NCI-H526 (cell line): ENCODE measurements around the gene ABCF2.

Experiments used
- DNase-seq, 2 experiments: peaks; one replicate each; lab custom pipeline; 2025; lab: John Stamatoyannopoulos, UW

Gene ABCF2

GRCh38 chr7:151195616-151196450 is 31.2 kb downstream of the ABCF2 start:
- peak in 1 of 2 experiments; percentile 15 for DNase-seq

GRCh38 chr7:151194188-151194587 is 32.8 kb downstream of the ABCF2 start:
- DNase-seq, result no peak

GRCh38 chr7:151193203-151193978 is 33.6 kb downstream of the ABCF2 start:
- no peak for DNase-seq

- no peak for DNase-seq
These were observed 34.9 kb downstream of the ABCF2 start for GRCh38 chr7:151192002-151192539.

- no peak for DNase-seq
These were observed 35.5 kb downstream of the ABCF2 start for GRCh38 chr7:151191544-151191943.

GRCh38 chr7:151189038-151189437 is 38.0 kb downstream of the ABCF2 start:
- DNase-seq, result no peak

- no peak for DNase-seq
These were observed 38.8 kb downstream of the ABCF2 start for GRCh38 chr7:151188252-151188542.

GRCh38 chr7:151187409-151188251 is 39.4 kb downstream of the ABCF2 start:
- DNase-seq, result no peak

GRCh38 chr7:151186640-151187408 is 40.2 kb downstream of the ABCF2 start, which contains the start of gene ASB10:
Gene ASB10 (minus strand): TSS chr7:151187250. CDS start chr7:151187130, 120 bp downstream.
- DNase-seq, result no peak

- DNase-seq, result no peak
These were observed 41.0 kb downstream of the ABCF2 start for GRCh38 chr7:151185762-151186639.

GRCh38 chr7:151181011-151181431 is 46.0 kb downstream of the ABCF2 start:
- no peak for DNase-seq

- no peak for DNase-seq
These were observed 47.1 kb downstream of the ABCF2 start for GRCh38 chr7:151179946-151180345.

- DNase-seq, result no peak
These were observed 47.6 kb downstream of the ABCF2 start for GRCh38 chr7:151179287-151179860.

- no peak for DNase-seq
These were observed 48.2 kb downstream of the ABCF2 start for GRCh38 chr7:151178831-151179230.

- no peak for DNase-seq
These were observed 48.8 kb downstream of the ABCF2 start for GRCh38 chr7:151178236-151178635.

GRCh38 chr7:151177310-151177709 is 49.7 kb downstream of the ABCF2 start:
- no peak for DNase-seq

GRCh38 chr7:151176401-151176800 is 50.6 kb downstream of the ABCF2 start:
- DNase-seq, result no peak

GRCh38 chr7:151175793-151176311 is 51.2 kb downstream of the ABCF2 start:
- DNase-seq, result peak in 1 of 2 experiments; percentile 18

- no peak for DNase-seq
These were observed 51.8 kb downstream of the ABCF2 start for GRCh38 chr7:151175047-151175792.
